GM12878 (cell line): Measurements from ENCODE around the gene RIMBP2. TPM values are rescaled to one million over a fixed set of nuclear protein-coding genes. Genes with fewer than 3 reads are reported as not detected.

Experiments
- ATF7 ChIP-seq: fragments of 450-650 bp; IDR thresholded peaks from 2 replicates; pipeline ENCODE4 v1.6.1; 2016; ENCODE audit warnings: low read depth, mild to moderate bottlenecking
- CBFB ChIP-seq: IDR thresholded peaks from 2 replicates; pipeline ENCODE4 v1.6.1; 2016; ENCODE audit warnings: antibody characterized with exemption, low read depth
- CUX1 ChIP-seq: IDR thresholded peaks from 2 replicates; pipeline ENCODE4 v1.6.1; 2012; ENCODE audit warnings: improper control_type of control experiment, low read depth, low read length; ENCODE audit not compliant: insufficient replicate concordance
- DPF2 ChIP-seq: fragments of 450-650 bp; IDR thresholded peaks from 2 replicates; pipeline ENCODE4 v1.6.1; 2017; ENCODE audit warnings: mild to moderate bottlenecking
- FOXK2 ChIP-seq: fragments of 450-650 bp; IDR thresholded peaks from 2 replicates; pipeline ENCODE4 v1.6.1; 2017; ENCODE audit warnings: mild to moderate bottlenecking, moderate library complexity
- NBN ChIP-seq: fragments of 450-650 bp; IDR thresholded peaks from 2 replicates; pipeline ENCODE4 v1.6.1; 2016
- PML ChIP-seq: IDR thresholded peaks from 2 replicates; pipeline ENCODE4 v1.6.1; 2012; ENCODE audit warnings: low read length, inconsistent platforms
- STAT3 ChIP-seq: IDR thresholded peaks from 2 replicates; pipeline ENCODE4 v1.6.1; 2011; ENCODE audit warnings: low read depth, low read length, improper control_type of control experiment
- USF1 ChIP-seq: IDR thresholded peaks from 2 replicates; pipeline ENCODE4 v1.6.1; 2011; ENCODE audit warnings: borderline replicate concordance, low read depth, mild to moderate bottlenecking, moderate library complexity, mixed read lengths, low read length; ENCODE audit not compliant: insufficient read depth; ENCODE audit errors: extremely low read length
- WRNIP1 ChIP-seq: IDR thresholded peaks from 2 replicates; pipeline ENCODE4 v1.6.1; 2011; ENCODE audit warnings: low read depth, low read length, improper control_type of control experiment, borderline replicate concordance
- ZBED1 ChIP-seq: IDR thresholded peaks from 2 replicates; pipeline ENCODE4 v1.6.1; 2016; ENCODE audit warnings: borderline replicate concordance
- polyA plus RNA-seq, 11 experiments: library from polyadenylated mRNA; depleted of rRNA in 4 of 11; unstranded in 6 of 11; stranded (reverse) in 5 of 11; fragments of >200 nt; fragmentation: Nextera tagmentation in 4 of 11; fragmentation: Illumina TruSeq in 1 of 11; extraction: Ambion mirVana in 4 of 11; extraction: Trizol in 1 of 11; gene quantifications; 1 replicate in 1 of 11; 2 replicates in 10 of 11; pipeline versions ENCODE4 v1.2.1 to v1.2.3, GENCODE V29; 2011 to 2016; ENCODE audit warnings: inconsistent platforms in 2 of 11, missing spikeins in 2 of 11, low read depth in 1 of 11
- total RNA-seq, 4 experiments: library from RNA; depleted of rRNA in 3 of 4; stranded (reverse); fragments of >200 nt in 3 of 4; fragmentation: Illumina TruSeq in 1 of 4; extraction: Trizol in 1 of 4; gene quantifications; 2 replicates each; pipeline versions ENCODE4 v1.2.1 to v1.2.3, GENCODE V29; 2013 to 2021

RIMBP2 gene
- total and polyA plus RNA-seq, 10 of the 15 experiments (the other 5 are each of a cell fraction or from before 2014, with no cell fraction given) = 0.04 to 2.9 (median 0.07) TPM; not detected in 1

- TF ChIP-seq CUX1 (no peak), USF1 (no peak), NBN (no peak), WRNIP1 (no peak), FOXK2 (no peak), PML (no peak), CBFB (no peak), DPF2 (no peak), STAT3 (no peak), ZBED1 (no peak), ATF7 (no peak)
Observed at GRCh38 chr12:130706885-130707570, 9.1 kb downstream of the RIMBP2 start (continued).
